ENCODE measurements around the gene SCN1B.

DNA sequence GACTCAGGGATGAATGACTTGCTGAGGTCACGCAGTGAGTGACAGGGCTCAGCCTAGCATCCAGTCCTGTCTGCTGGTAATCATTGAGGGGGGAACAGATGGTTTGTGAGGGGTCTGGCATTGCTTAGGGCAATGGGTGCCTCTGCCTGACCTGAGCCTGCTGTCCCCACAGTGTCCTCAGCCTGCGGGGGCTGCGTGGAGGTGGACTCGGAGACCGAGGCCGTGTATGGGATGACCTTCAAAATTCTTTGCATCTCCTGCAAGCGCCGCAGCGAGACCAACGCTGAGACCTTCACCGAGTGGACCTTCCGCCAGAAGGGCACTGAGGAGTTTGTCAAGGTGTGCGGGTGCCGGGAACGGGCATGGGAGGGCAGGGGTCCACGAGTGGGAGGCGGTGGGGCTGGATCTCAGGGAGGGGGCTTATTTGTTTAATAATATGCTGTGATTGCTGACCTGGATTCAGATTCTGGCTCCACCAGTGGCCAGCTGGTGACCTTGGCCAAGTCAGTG, 2.1 kb downstream of the SCN1B start:
- TF ChIP-seq SUZ12 (IDR thresholded peaks at IDR 0.05) = no peak
- no peak for TF ChIP-seq NFRKB (IDR thresholded peaks at IDR 0.05)
- no peak for TF ChIP-seq BHLHE40 (IDR thresholded peaks at IDR 0.05; ENCODE audit: borderline replicate concordance)
- TF ChIP-seq ELF4 (IDR thresholded peaks at IDR 0.05) = no peak
- no peak for TF ChIP-seq FOXM1 (IDR thresholded peaks at IDR 0.05; ENCODE audit: borderline replicate concordance)
- no peak for TF ChIP-seq ZNF384 (IDR thresholded peaks at IDR 0.05)
- TF ChIP-seq CTBP1 (IDR thresholded peaks at IDR 0.05; ENCODE audit: borderline replicate concordance) = no peak
- TF ChIP-seq SP1 (IDR thresholded peaks at IDR 0.05) = no peak
- no peak for TF ChIP-seq FOXA1 (IDR thresholded peaks at IDR 0.05)
- TF ChIP-seq FOXK2 (IDR thresholded peaks at IDR 0.05) = no peak
- TF ChIP-seq TARDBP (IDR thresholded peaks at IDR 0.05) = no peak
- no peak for TF ChIP-seq L3MBTL2 (conservative IDR thresholded peaks at IDR 0.05)
- TF ChIP-seq LEF1 (IDR thresholded peaks at IDR 0.05; ENCODE audit: borderline replicate concordance) = no peak
- no peak for TF ChIP-seq HDGF (IDR thresholded peaks at IDR 0.05; ENCODE audit: borderline replicate concordance)

All from HEK293T (cell line).